GM12878 (cell line): ENCODE measurements around the gene PIEZO2. TPM values are rescaled to one million over a fixed set of nuclear protein-coding genes. Genes with fewer than 3 reads are reported as not detected.

Experiments
- ATAC-seq: fragments of 200-7000 bp; cut with Tn5 transposase; 3 replicates; pipeline ENCODE4 v1.9.1; 2020; ENCODE audit warnings: mild to moderate bottlenecking, moderate library complexity
- BruUV-seq: library from RNA; stranded (reverse); fragments of 400-500 nt; replicated peaks from 2 replicates; lab custom pipeline; 2021; lab: Mats Ljungman, UMichigan
- CTCF ChIA-PET: fragments of 300-600 bp; sonication (Branson Sonifier 250); formaldehyde crosslinking; extraction: SDS; loops from one replicate; lab custom pipeline; 2021; ENCODE audit warnings: inconsistent platforms; lab: Yijun Ruan, JAX
- POLR2A ChIA-PET: fragments of 350-600 bp; formaldehyde crosslinking; extraction: SDS; loops from one replicate; lab custom pipeline; 2021; ENCODE audit warnings: inconsistent platforms; lab: Charles Lee
- RAD21 ChIA-PET: fragments of 300-600 bp; sonication (Branson Sonifier 250); formaldehyde crosslinking; loops from one replicate; lab custom pipeline; 2023; ENCODE audit warnings: antibody characterized with exemption; ENCODE audit not compliant: unreplicated experiment; lab: Charles Lee
- SMC1A ChIA-PET: fragments of 300-600 bp; sonication (Branson Sonifier 250); formaldehyde crosslinking; loops from one replicate; lab custom pipeline; 2023; ENCODE audit not compliant: unreplicated experiment, uncharacterized antibody; lab: Charles Lee
- DNase-seq: peaks from one replicate; pipeline ENCODE4 v3.0.0-alpha.2; 2011; ENCODE audit warnings: low read depth, low spot score
- FAIRE-seq: peaks from 3 replicates; lab custom pipeline; 2011; peaks lifted over from hg19 to GRCh38; lab: Jason Lieb, UNC
- H2AFZ ChIP-seq: 2 replicates; pipeline ENCODE4 v1.6.0; 2011; ENCODE audit warnings: low read depth, low read length, control low read depth; ENCODE audit not compliant: control insufficient read depth
- H3K27ac ChIP-seq: 2 replicates; pipeline ENCODE4 v1.5.1; 2011; ENCODE audit warnings: control low read depth; ENCODE audit not compliant: control insufficient read depth, insufficient read depth
- H3K27me3 ChIP-seq, 2 experiments: replicated peaks in 1 of 2; 2 replicates each; pipeline versions ENCODE4 v1.6.0 to v1.6.1; 2011; ENCODE audit warnings: low read length in 1 of 2; ENCODE audit not compliant: control insufficient read depth in 2 of 2, insufficient read depth in 2 of 2
- H3K36me3 ChIP-seq, 2 experiments: 2 replicates each; pipeline ENCODE4 v1.5.1; 2011; ENCODE audit warnings: low read length in 1 of 2; ENCODE audit not compliant: control insufficient read depth in 2 of 2, insufficient read depth in 2 of 2
- H3K4me1 ChIP-seq: 2 replicates; pipeline ENCODE4 v1.6.1; 2011; ENCODE audit warnings: mild to moderate bottlenecking, low read length, moderate library complexity, mixed read lengths; ENCODE audit not compliant: control insufficient read depth, insufficient read depth
- H3K4me2 ChIP-seq: 2 replicates; pipeline ENCODE4 v1.6.0; 2011; ENCODE audit warnings: control low read depth; ENCODE audit not compliant: control insufficient read depth, insufficient read depth
- H3K4me3 ChIP-seq: fragments of 200-600 bp; sonication (generic); 2 replicates; pipeline ENCODE4 v1.5.1; 2016
- H3K79me2 ChIP-seq: 2 replicates; pipeline ENCODE4 v1.6.0; 2011; ENCODE audit warnings: low read length; ENCODE audit not compliant: control insufficient read depth, insufficient read depth
- H3K9ac ChIP-seq: 2 replicates; pipeline ENCODE4 v1.8.0; 2011; ENCODE audit warnings: low read length, control low read depth, mixed read lengths; ENCODE audit not compliant: control insufficient read depth, insufficient read depth
- H3K9me3 ChIP-seq: replicated peaks from 3 replicates; pipeline ENCODE4 v1.5.1; 2011; ENCODE audit warnings: mild to moderate bottlenecking, low read length; ENCODE audit not compliant: control insufficient read depth, insufficient read depth
- H4K20me1 ChIP-seq: 2 replicates; pipeline ENCODE4 v1.6.0; 2011; ENCODE audit not compliant: control insufficient read depth, insufficient read depth
- ATF7 ChIP-seq: fragments of 450-650 bp; IDR thresholded peaks from 2 replicates; pipeline ENCODE4 v1.6.1; 2016; ENCODE audit warnings: low read depth, mild to moderate bottlenecking
- CREB1 ChIP-seq: IDR thresholded peaks from 2 replicates; pipeline ENCODE4 v1.6.1; 2012; ENCODE audit warnings: low read depth, mild to moderate bottlenecking, inconsistent platforms
- DPF2 ChIP-seq: fragments of 450-650 bp; IDR thresholded peaks from 2 replicates; pipeline ENCODE4 v1.6.1; 2017; ENCODE audit warnings: mild to moderate bottlenecking
- HDAC6 ChIP-seq: fragments of 200-600 bp; sonication (generic); IDR thresholded peaks from one replicate; pipeline ENCODE4 v1.8.0; 2017; ENCODE audit warnings: antibody characterized with exemption; ENCODE audit not compliant: unreplicated experiment
- IRF4 ChIP-seq: IDR thresholded peaks from 2 replicates; pipeline ENCODE4 v1.6.1; 2011; ENCODE audit warnings: low read depth, low read length
- JUND ChIP-seq: IDR thresholded peaks from 2 replicates; pipeline ENCODE4 v1.6.1; 2012; ENCODE audit warnings: low read depth, mild to moderate bottlenecking, low read length, improper control_type of control experiment, moderate library complexity
- MYB ChIP-seq: fragments of 150-350 bp; IDR thresholded peaks from 2 replicates; pipeline ENCODE4 v1.6.1; 2014; ENCODE audit warnings: mild to moderate bottlenecking, low read depth, low read length, borderline replicate concordance
- POLR2A ChIP-seq: IDR thresholded peaks from 2 replicates; pipeline ENCODE4 v1.6.1; 2011; ENCODE audit warnings: low read depth, mild to moderate bottlenecking, low read length
- TCF12 ChIP-seq: IDR thresholded peaks from 2 replicates; pipeline ENCODE4 v1.6.1; 2011; ENCODE audit warnings: low read depth, mild to moderate bottlenecking, low read length
- ZNF217 ChIP-seq: fragments of 450-650 bp; IDR thresholded peaks from 2 replicates; pipeline ENCODE4 v1.6.1; 2017; ENCODE audit warnings: antibody characterized with exemption, mild to moderate bottlenecking
- ZZZ3 ChIP-seq: IDR thresholded peaks from 2 replicates; pipeline ENCODE4 v1.6.1; 2011; ENCODE audit warnings: low read depth; ENCODE audit not compliant: control insufficient read depth, insufficient read length
- WGBS: methylation state at CpG from one replicate; pipeline ENCODE4 v1.1.6; 2016; ENCODE audit warnings: low lambda C conversion rate; ENCODE audit not compliant: insufficient replicate concordance, insufficient coverage; ENCODE audit errors: missing lambda C conversion rate; 5-methylcytosine and 5-hydroxymethylcytosine counted together
- in situ Hi-C: fragments of 300-500 bp; cut with MboI; formaldehyde crosslinking; loops from 9 replicates; pipeline ENCODE4 v1.14.3; 2018; ENCODE audit warnings: mixed read lengths
- intact Hi-C: fragments of 100-400 bp; cut with micrococcal nuclease; formaldehyde crosslinking; loops from one replicate; pipeline ENCODE4 v1.14.2; 2022; ENCODE audit not compliant: unreplicated experiment
- polyA plus RNA-seq, 11 experiments: library from polyadenylated mRNA; depleted of rRNA in 4 of 11; unstranded in 6 of 11; stranded (reverse) in 5 of 11; fragments of >200 nt; fragmentation: Nextera tagmentation in 4 of 11; fragmentation: Illumina TruSeq in 1 of 11; extraction: Ambion mirVana in 4 of 11; extraction: Trizol in 1 of 11; gene quantifications; 1 replicate in 1 of 11; 2 replicates in 10 of 11; pipeline versions ENCODE4 v1.2.1 to v1.2.3, GENCODE V29; 2011 to 2016; ENCODE audit warnings: inconsistent platforms in 2 of 11, missing spikeins in 2 of 11, low read depth in 1 of 11
- total RNA-seq, 4 experiments: library from RNA; depleted of rRNA in 3 of 4; stranded (reverse); fragments of >200 nt in 3 of 4; fragmentation: Illumina TruSeq in 1 of 4; extraction: Trizol in 1 of 4; gene quantifications; 2 replicates each; pipeline versions ENCODE4 v1.2.1 to v1.2.3, GENCODE V29; 2013 to 2021
- TF ChIP-seq, protein P1 (sequence below): fragments of 450-650 bp; formaldehyde crosslinking; IDR thresholded peaks from 2 replicates; pipeline ENCODE4 v1.4.0; 2020; ENCODE audit warnings: mild to moderate bottlenecking, moderate library complexity
- TF ChIP-seq, protein P2 (sequence below): fragments of 150-350 bp; IDR thresholded peaks from 2 replicates; pipeline ENCODE4 v1.6.1; 2016; ENCODE audit warnings: low read depth, low read length
- TF ChIP-seq, protein P3 (sequence below): IDR thresholded peaks from 2 replicates; pipeline ENCODE4 v1.6.1; 2011; ENCODE audit warnings: low read depth, mild to moderate bottlenecking, low read length, moderate library complexity, borderline replicate concordance; ENCODE audit errors: extremely low read depth
- TF ChIP-seq, protein P4 (sequence below): IDR thresholded peaks from 2 replicates; pipeline ENCODE4 v1.6.1; 2012; ENCODE audit warnings: low read depth, low read length, improper control_type of control experiment

The PIEZO2 gene
- total and polyA plus RNA-seq, 10 of the 15 experiments (the other 5 are each of a cell fraction or from before 2014, with no cell fraction given): 6.7 to 42.3 (median 27.4) TPM

DNA sequence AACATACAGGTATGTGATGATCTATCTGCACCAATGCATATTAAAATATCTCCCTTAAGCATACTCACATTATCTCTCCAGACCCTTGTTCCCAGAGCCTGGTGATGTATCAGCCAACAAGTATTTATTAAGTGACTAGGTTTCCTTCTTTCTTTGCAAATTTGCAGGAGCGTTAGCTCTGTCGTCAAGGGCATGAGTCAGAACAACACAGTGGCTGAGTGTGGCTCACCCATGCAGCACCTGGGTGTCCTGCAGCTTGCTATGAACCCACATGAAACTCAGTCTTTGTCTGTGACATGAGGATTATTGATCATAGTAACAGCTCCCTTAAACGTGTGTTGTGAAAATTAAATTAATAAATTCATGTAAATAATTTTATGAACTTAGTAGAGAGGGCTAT lies 96.6 kb downstream of the PIEZO2 start:
- in situ Hi-C loops: no loop called here
- peak overlapping the region; percentile 23; the same call in 1 of the 2 replicates for H3K4me2 ChIP-seq
- POLR2A ChIA-PET: interaction anchor here (0.8 to 2.2 kb wide), 5 partner anchors 11 to 93 kb away, joined by 3 to 7 read pairs (median 3); no protein-coding TSS in a partner anchor
- TF ChIP-seq MYB (no peak), DPF2 (peak; percentile 28; the same call in 1 of the 2 replicates), TCF12 (peak; percentile 65; the same call in 1 of the 2 replicates), CREB1 (peak; percentile 56; the same call in 1 of the 2 replicates), JUND (0 out of 2 replicates have a peak, but pooled peaks have one; percentile 21), HDAC6 (no peak), ATF7 (no peak), IRF4 (peak; percentile 76; the same call in 1 of the 2 replicates), ZZZ3 (no peak), ZNF217 (no peak), POLR2A (no peak)
- TF ChIP-seq, protein P1, sequence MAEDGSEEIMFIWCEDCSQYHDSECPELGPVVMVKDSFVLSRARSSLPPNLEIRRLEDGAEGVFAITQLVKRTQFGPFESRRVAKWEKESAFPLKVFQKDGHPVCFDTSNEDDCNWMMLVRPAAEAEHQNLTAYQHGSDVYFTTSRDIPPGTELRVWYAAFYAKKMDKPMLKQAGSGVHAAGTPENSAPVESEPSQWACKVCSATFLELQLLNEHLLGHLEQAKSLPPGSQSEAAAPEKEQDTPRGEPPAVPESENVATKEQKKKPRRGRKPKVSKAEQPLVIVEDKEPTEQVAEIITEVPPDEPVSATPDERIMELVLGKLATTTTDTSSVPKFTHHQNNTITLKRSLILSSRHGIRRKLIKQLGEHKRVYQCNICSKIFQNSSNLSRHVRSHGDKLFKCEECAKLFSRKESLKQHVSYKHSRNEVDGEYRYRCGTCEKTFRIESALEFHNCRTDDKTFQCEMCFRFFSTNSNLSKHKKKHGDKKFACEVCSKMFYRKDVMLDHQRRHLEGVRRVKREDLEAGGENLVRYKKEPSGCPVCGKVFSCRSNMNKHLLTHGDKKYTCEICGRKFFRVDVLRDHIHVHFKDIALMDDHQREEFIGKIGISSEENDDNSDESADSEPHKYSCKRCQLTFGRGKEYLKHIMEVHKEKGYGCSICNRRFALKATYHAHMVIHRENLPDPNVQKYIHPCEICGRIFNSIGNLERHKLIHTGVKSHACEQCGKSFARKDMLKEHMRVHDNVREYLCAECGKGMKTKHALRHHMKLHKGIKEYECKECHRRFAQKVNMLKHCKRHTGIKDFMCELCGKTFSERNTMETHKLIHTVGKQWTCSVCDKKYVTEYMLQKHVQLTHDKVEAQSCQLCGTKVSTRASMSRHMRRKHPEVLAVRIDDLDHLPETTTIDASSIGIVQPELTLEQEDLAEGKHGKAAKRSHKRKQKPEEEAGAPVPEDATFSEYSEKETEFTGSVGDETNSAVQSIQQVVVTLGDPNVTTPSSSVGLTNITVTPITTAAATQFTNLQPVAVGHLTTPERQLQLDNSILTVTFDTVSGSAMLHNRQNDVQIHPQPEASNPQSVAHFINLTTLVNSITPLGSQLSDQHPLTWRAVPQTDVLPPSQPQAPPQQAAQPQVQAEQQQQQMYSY (CRISPR knock-in tag): no peak
- TF ChIP-seq, protein P2, sequence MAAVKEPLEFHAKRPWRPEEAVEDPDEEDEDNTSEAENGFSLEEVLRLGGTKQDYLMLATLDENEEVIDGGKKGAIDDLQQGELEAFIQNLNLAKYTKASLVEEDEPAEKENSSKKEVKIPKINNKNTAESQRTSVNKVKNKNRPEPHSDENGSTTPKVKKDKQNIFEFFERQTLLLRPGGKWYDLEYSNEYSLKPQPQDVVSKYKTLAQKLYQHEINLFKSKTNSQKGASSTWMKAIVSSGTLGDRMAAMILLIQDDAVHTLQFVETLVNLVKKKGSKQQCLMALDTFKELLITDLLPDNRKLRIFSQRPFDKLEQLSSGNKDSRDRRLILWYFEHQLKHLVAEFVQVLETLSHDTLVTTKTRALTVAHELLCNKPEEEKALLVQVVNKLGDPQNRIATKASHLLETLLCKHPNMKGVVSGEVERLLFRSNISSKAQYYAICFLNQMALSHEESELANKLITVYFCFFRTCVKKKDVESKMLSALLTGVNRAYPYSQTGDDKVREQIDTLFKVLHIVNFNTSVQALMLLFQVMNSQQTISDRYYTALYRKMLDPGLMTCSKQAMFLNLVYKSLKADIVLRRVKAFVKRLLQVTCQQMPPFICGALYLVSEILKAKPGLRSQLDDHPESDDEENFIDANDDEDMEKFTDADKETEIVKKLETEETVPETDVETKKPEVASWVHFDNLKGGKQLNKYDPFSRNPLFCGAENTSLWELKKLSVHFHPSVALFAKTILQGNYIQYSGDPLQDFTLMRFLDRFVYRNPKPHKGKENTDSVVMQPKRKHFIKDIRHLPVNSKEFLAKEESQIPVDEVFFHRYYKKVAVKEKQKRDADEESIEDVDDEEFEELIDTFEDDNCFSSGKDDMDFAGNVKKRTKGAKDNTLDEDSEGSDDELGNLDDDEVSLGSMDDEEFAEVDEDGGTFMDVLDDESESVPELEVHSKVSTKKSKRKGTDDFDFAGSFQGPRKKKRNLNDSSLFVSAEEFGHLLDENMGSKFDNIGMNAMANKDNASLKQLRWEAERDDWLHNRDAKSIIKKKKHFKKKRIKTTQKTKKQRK: no peak
- TF ChIP-seq, protein P3, sequence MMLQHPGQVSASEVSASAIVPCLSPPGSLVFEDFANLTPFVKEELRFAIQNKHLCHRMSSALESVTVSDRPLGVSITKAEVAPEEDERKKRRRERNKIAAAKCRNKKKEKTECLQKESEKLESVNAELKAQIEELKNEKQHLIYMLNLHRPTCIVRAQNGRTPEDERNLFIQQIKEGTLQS: no peak
- TF ChIP-seq, protein P4, sequence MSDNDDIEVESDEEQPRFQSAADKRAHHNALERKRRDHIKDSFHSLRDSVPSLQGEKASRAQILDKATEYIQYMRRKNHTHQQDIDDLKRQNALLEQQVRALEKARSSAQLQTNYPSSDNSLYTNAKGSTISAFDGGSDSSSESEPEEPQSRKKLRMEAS: no peak

More for the DNA sequence above, 96.6 kb downstream of the PIEZO2 start:
- Histone ChIP-seq H2AFZ (no peak overlapping the region), H3K27me3 (no peaks in the 10 kb centered on the region), H3K9me3 (peaks cover 3% of the 10 kb centered on the region; the same call in 2 of the 3 replicates), H3K79me2 (peaks cover 53% of the 10 kb centered on the region), H3K36me3 (peaks cover 0 to 2% of the 10 kb centered on the region in 2 experiments; a peak in 2 of 4 replicates), H4K20me1 (no peaks in the 10 kb centered on the region), H3K9ac (no peak overlapping the region; the same call in 1 of the 2 replicates), H3K27ac (peak overlapping the region; percentile 22; the same call in 1 of the 2 replicates), H3K4me3 (no peak overlapping the region), H3K4me1 (peaks cover 15% of the 10 kb centered on the region)
- FAIRE-seq: no peak
- 44% methylated on average over 3 of the region's 3 CpGs for WGBS
- SMC1A ChIA-PET: interaction anchor here (0.7 to 3.3 kb wide), 20 partner anchors 12 to 201 kb away, joined by 3 to 57 read pairs (median 5); no protein-coding TSS in a partner anchor
- ATAC-seq: peak; percentile 92
- no peak for DNase-seq
- CTCF ChIA-PET: interaction anchor here (0.6 to 5.6 kb wide), 8 partner anchors 12 to 211 kb away, joined by 3 to 55 read pairs (median 3); no protein-coding TSS in a partner anchor
- intact Hi-C loops: no loop called here
- RAD21 ChIA-PET: interaction anchor here (0.7 to 2.9 kb wide), 16 partner anchors 11 to 102 kb away, joined by 3 to 31 read pairs (median 4); no protein-coding TSS in a partner anchor
- no TSS peak for BruUV-seq
